ENCODE data around the gene DYRK4. TPM values are rescaled to one million over a fixed set of nuclear protein-coding genes. Genes with fewer than 3 reads are reported as not detected.

DYRK4 gene
- total RNA-seq, 1 donor: 8.8 TPM

DNA sequence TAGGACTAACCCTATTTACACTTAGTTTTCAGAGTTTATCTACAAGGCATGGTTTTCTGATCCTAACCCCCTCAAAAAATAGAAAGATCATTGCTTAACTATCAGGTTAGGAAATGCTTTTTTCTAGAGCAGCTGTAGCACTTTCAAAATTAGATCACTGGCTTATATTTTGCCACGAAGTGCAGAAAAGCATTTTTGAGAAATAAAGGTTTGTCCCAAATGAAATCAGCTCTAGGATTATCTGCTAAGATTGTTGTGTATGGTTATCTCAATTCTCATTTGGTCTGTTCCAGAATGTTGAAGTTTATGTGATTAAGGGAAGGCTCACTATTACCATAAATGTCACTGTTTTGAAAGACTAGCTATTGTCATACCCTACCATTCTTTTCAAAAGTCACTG is 9.8 kb upstream of the DYRK4 start:
- no peaks in the 10 kb centered on the region for H3K27me3 ChIP-seq (ENCODE audit: insufficient read depth, low read length)
- no peak overlapping the region for H3K4me3 ChIP-seq (ENCODE audit: low read length)
- H3K4me1 ChIP-seq (ENCODE audit: insufficient read depth, low read length): peaks cover 9% of the 10 kb centered on the region
- no peaks in the 10 kb centered on the region for H3K9me3 ChIP-seq (ENCODE audit: low read depth, low read length)

DNA sequence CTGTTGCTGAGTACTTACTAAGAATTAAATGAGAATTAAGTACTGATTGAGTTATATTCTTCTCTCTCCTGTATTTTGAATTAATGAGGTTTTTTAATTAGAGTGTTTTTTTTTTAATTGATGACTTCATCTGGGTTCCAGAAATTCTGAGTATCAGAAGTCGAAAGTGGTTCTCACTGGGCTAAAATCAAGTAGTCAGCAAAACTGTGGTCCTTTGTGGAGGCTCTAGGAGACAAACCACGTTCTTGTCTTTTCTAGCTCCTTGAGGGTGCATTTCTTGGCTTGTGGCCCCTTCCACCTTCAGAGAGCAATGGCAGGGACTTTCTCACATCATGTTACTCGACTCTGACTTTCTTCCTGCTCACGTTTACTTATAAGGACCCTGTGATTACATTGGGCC is 8.1 kb upstream of the DYRK4 start:
- H3K4me3 ChIP-seq (ENCODE audit: low read length): no peak overlapping the region
- peaks cover 9% of the 10 kb centered on the region for H3K4me1 ChIP-seq (ENCODE audit: insufficient read depth, low read length)
- no peaks in the 10 kb centered on the region for H3K9me3 ChIP-seq (ENCODE audit: low read depth, low read length)
- no peaks in the 10 kb centered on the region for H3K27me3 ChIP-seq (ENCODE audit: insufficient read depth, low read length)

DNA sequence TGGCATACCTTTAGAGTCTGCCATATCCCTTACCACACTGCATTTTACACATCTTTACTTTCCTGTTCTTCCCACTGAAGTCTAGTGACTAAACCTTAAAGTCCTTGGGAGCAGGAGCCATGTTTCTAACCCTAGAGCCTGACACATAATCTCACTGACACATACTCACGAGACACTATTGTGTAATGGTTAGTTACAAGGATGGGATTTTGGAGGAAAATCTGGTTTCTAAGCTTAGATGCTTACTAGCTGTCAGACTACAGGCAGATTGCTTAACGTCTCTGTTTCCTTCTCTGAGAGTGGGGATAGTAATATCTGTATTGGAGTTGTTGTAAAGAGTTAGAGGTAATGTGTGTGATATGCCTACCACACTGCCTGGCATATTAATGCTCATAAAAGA is 6.2 kb upstream of the DYRK4 start:
- Histone ChIP-seq H3K4me3 (ENCODE audit: low read length) (no peak overlapping the region), H3K9me3 (ENCODE audit: low read depth, low read length) (no peaks in the 10 kb centered on the region), H3K27me3 (ENCODE audit: insufficient read depth, low read length) (no peaks in the 10 kb centered on the region), H3K4me1 (ENCODE audit: insufficient read depth, low read length) (peaks cover 9% of the 10 kb centered on the region)

DNA sequence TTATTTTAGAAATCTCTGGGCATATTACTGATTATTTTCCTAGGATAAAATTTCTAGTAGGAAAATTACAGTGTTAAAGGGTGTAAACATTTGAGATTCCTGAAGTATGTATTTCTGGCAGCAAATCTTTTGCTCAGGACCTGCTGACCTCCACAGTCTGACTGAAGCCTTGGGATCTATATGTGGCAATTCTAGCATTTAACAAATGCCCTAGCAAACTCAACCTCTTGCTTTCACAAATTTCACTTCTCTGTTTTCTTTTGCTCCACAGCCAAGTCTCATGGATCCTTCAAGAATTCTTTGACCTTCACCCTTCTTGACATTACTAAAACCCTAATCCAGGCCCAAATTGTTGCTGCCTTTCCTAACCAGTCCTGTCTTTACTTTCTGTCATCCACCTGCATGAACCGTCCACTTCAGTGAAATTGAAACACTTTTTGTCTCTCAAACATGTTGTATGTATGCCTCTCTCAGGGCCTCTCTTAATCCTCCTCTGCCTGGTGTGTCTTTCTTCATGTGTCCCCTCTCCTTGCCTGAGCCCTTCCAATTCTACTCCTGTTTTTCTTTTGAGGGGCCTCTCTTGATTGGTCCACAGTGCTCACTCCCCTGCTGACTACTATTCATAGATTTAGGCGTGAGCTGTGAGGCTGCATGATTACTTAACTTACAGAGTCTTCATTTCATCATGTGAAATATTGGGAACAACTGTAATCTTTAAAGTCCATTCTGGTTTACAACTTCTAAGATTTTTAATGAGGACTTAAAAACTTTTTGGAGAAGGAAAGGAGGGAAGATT is 5.1 kb upstream of the DYRK4 start:
- H3K4me3 ChIP-seq (ENCODE audit: low read length): no peak overlapping the region
- H3K4me1 ChIP-seq (ENCODE audit: insufficient read depth, low read length): peaks cover 14% of the 10 kb centered on the region
- H3K9me3 ChIP-seq (ENCODE audit: low read depth, low read length): no peaks in the 10 kb centered on the region
- H3K27me3 ChIP-seq (ENCODE audit: insufficient read depth, low read length): no peaks in the 10 kb centered on the region

DNA sequence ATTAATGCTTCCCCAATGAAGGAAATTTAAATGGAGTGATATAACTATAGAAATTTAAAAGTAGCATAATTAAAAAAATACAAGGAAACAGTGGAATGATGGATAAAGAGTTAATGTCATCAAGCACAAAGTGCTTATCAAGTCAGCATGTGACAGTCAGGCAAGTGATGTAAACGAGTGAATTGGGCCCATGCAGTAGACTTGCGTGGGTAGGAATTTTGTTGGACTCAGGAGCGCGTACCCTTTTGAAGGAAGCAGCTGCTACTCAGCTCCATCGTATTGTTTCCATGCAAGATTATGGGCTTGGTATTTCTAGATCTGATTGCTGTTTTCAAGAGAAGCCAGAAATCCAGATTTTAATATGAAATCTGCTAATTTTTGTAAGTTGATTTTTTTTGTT is 4.4 kb upstream of the DYRK4 start:
- Histone ChIP-seq H3K9me3 (ENCODE audit: low read depth, low read length) (no peaks in the 10 kb centered on the region), H3K4me1 (ENCODE audit: insufficient read depth, low read length) (peaks cover 21% of the 10 kb centered on the region), H3K27me3 (ENCODE audit: insufficient read depth, low read length) (no peaks in the 10 kb centered on the region), H3K4me3 (ENCODE audit: low read length) (no peak overlapping the region)

DNA sequence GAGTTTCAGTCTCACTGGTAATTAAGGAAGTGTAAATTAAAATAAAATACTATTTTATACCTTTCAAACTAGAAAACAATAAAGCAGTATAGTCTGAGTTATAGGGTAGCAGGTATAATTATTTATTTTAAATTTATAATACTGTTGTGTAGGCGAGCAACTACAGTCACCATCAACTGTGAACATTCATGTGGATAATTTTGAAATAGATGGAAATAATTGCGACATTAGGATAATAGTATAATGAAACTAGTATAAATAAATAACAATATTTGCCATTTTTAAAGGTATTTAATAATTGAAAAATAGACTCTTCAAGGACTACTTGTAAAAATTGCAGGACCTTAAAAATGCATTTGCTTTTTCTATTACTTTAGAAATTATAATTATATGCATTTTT is 3.8 kb upstream of the DYRK4 start:
- Histone ChIP-seq H3K4me1 (ENCODE audit: insufficient read depth, low read length) (peaks cover 26% of the 10 kb centered on the region), H3K9me3 (ENCODE audit: low read depth, low read length) (no peaks in the 10 kb centered on the region), H3K4me3 (ENCODE audit: low read length) (no peak overlapping the region), H3K27me3 (ENCODE audit: insufficient read depth, low read length) (no peaks in the 10 kb centered on the region)

DNA sequence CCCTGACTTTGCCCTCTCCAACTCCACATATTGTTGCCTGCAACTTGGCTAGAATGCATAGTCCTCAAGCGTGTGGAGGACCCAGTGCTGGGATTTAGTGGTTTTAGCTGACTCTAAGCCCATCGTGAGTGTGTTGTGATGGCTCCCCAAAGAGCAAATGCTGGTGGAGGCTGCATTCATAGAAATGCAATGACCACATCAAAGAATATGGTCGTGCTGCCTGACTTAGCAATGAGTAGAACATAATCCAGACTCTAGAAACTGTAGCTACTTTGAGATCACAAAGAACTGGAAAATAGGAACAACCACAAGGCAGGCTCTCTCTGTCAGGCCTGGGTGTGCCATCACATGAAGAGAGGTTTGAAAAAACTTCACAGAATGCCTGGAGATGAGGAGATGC is 1.3 kb downstream of the DYRK4 start:
- Histone ChIP-seq H3K27me3 (ENCODE audit: insufficient read depth, low read length) (no peaks in the 10 kb centered on the region), H3K4me3 (ENCODE audit: low read length) (no peak overlapping the region), H3K4me1 (ENCODE audit: insufficient read depth, low read length) (peaks cover 59% of the 10 kb centered on the region), H3K9me3 (ENCODE audit: low read depth, low read length) (no peaks in the 10 kb centered on the region)

DNA sequence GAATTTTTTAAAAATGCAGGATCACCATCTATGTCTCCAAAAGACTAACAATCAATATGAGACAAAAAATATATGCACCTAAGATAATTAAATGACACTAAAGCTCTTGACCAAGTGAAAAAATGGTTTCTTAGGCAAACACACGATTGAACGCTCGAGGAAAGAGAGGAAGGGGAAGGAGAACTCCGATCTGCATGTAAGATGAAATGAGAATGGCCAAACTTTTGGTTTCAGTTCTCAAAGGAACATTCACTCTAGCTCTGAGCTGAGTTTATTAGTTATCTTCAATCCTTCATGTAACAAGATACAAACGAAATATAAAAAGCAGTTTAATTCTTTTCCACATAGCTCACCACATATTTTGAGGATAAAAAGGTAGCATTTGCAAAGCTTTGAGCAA is 2.8 kb downstream of the DYRK4 start:
- H3K4me3 ChIP-seq (ENCODE audit: low read length): no peak overlapping the region
- no peaks in the 10 kb centered on the region for H3K27me3 ChIP-seq (ENCODE audit: insufficient read depth, low read length)
- no peaks in the 10 kb centered on the region for H3K9me3 ChIP-seq (ENCODE audit: low read depth, low read length)
- H3K4me1 ChIP-seq (ENCODE audit: insufficient read depth, low read length): peaks cover 71% of the 10 kb centered on the region

DNA sequence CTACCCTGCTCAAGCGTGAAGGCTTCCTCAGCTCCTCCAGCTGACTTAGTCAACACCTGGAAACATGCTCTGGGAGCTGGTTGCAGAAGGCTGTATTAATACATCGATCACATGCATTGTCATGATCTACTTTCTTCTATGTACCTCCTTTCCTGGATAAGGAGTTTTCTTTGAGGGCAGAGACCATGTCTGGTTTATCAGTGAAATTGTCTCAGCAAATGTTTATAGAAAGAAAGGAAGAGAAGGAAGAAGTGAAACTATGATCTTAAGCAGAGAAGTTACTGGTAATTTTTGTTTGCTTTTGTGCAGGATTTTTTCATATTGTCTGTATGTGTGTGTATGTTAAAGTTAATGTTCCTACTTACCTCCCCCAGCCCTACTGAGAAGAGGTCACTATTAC is 4.5 kb downstream of the DYRK4 start:
- H3K4me1 ChIP-seq (ENCODE audit: insufficient read depth, low read length): peaks cover 71% of the 10 kb centered on the region
- no peaks in the 10 kb centered on the region for H3K27me3 ChIP-seq (ENCODE audit: insufficient read depth, low read length)
- no peaks in the 10 kb centered on the region for H3K9me3 ChIP-seq (ENCODE audit: low read depth, low read length)
- no peak overlapping the region for H3K4me3 ChIP-seq (ENCODE audit: low read length)

DNA sequence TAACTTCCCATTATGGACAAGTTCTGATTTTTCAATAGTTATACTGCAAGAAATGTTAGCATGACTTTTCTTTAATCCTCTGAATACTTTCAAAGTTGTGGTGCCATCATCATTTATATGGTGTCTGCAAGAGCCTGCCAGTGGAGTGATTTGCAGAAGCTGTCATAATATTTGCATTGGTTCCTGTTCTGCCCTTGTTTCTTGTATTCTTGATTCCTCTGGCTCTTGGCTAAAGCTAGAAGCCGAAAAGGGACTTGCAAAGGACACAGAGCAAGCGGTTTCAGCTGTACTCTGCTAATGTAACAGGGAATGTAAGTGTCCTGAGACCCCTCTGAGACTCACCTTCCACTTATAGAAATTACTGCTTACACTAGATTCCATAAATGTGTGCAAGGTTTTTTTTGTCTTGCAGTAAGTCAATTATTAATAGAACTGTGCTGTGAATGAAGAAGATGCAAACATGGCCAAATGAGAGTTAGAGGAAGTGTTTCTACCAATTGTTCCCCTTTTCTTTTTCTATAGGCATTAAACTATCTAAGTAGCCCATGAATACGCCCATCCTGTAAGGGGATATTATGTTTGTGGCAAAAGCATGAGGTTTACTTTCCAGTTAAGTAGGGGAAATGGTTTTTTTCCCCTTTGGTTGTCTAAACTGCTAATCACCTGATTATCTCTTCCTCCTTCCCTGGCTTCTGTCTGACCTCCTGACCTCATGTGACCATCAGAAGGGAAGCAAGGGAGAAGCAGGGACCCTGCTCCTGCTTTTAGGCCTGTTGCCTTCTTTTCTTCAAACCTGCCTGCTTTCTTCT is 5.3 kb downstream of the DYRK4 start:
- Histone ChIP-seq H3K4me3 (ENCODE audit: low read length) (no peak overlapping the region), H3K27me3 (ENCODE audit: insufficient read depth, low read length) (no peaks in the 10 kb centered on the region), H3K4me1 (ENCODE audit: insufficient read depth, low read length) (peaks cover 63% of the 10 kb centered on the region), H3K9me3 (ENCODE audit: low read depth, low read length) (no peaks in the 10 kb centered on the region)

DNA sequence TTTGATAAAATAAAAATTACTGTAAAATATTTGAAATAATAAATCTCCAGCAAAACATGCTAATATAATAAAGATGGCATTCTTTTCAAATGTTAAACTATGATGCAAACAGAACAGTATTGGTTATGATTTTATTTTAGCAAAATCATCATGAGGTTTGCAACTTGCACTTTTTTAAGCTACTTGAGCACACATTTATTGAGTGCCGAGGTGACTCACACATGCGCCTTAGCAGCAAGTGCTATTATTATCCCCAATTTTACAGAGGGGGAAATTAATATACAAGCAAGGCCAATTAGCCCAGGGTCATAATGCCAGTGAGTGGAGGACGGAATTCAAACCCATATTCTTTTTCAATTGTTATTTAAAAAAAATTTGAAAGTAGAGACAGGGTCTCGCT is 7.3 kb downstream of the DYRK4 start:
- Histone ChIP-seq H3K9me3 (ENCODE audit: low read depth, low read length) (no peaks in the 10 kb centered on the region), H3K4me1 (ENCODE audit: insufficient read depth, low read length) (peaks cover 48% of the 10 kb centered on the region)

DNA sequence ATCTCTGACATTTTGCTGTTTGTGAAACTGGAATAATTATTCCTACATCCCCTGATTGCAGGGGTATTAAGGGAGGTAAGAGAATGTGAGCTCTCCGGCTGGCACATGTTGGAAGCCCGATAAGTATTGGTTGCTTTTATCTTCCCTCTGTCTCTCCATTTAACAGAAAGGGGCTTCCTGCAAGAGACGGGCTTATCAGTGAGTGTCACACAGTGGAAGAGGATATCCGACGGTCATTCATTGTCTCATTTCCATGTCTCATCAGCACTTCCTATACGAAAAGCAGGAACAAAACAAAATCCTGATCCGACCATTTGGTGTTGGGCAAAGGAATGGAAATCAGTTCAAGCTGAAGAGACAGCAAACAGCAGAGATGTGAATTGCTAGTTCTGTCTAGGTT is 10.7 kb downstream of the DYRK4 start:
- Histone ChIP-seq H3K4me1 (ENCODE audit: insufficient read depth, low read length) (peaks cover 18% of the 10 kb centered on the region), H3K9me3 (ENCODE audit: low read depth, low read length) (no peaks in the 10 kb centered on the region), H3K4me3 (ENCODE audit: low read length) (no peak overlapping the region), H3K27me3 (ENCODE audit: insufficient read depth, low read length) (no peaks in the 10 kb centered on the region)

More for the DNA sequence above, 7.3 kb downstream of the DYRK4 start:
- Histone ChIP-seq H3K27me3 (ENCODE audit: insufficient read depth, low read length) (no peaks in the 10 kb centered on the region), H3K4me3 (ENCODE audit: low read length) (no peak overlapping the region)

DNA sequence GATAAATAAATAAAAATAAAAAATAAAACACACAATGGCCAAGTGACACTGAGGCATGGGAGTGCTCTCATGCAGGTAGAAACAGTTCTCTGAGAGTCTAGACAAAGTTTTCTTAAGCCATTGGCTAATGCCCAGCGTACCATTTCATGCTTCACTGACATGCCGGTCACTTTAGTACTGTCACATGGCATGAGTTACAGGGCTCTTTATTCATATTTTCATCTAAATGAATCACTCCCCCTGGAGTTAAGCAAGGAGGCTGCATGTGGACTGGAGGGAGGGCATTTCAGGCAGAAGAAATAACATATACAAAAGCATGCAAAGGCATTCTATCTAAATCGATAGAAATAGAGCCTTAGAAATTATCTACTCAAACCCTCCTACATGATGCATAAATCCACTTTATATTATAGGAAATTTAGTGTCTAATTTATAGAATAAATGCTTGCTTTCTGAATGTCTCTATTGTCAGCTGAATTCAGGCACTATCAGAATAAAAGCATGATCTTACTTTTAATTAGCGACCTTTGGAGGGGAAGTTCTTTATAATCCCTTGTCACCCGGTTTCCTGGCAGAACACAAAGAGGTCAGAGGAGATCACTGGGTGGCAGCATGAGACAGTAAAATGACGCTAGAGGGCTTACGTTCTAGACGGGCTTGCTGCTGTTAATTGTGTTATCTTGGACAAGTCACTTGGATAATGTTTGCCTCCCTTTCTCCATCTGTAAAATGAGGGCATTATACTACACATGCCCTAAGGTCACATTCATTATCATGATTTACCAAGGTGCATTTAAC is 17.5 kb downstream of the DYRK4 start:
- Histone ChIP-seq H3K27me3 (ENCODE audit: insufficient read depth, low read length) (no peaks in the 10 kb centered on the region), H3K9me3 (ENCODE audit: low read depth, low read length) (no peaks in the 10 kb centered on the region), H3K4me1 (ENCODE audit: insufficient read depth, low read length) (no peaks in the 10 kb centered on the region), H3K4me3 (ENCODE audit: low read length) (no peak overlapping the region)

DNA sequence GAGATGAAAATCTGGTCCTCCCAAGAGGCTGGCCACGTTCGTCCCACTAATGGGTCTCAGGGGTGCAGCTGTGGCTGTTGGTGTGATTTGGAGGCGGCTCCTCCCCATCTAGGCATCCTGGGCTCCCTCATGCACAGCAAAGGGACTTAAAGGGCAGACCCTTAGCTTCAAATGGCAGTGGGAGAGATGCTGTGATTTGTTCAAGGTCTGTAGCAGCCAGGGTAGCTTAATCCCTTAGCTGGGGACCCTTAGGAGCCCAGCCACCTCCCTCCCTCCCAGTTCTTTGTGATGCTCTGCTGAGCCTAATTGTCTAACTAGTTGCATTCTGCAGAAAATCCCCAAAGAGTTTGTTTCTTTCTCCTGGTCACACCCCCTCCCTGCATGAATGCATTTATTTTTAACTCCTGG is 18.3 kb downstream of the DYRK4 start:
- Histone ChIP-seq H3K4me1 (ENCODE audit: insufficient read depth, low read length) (no peaks in the 10 kb centered on the region), H3K9me3 (ENCODE audit: low read depth, low read length) (no peaks in the 10 kb centered on the region), H3K4me3 (ENCODE audit: low read length) (no peak overlapping the region), H3K27me3 (ENCODE audit: insufficient read depth, low read length) (no peaks in the 10 kb centered on the region)

DNA sequence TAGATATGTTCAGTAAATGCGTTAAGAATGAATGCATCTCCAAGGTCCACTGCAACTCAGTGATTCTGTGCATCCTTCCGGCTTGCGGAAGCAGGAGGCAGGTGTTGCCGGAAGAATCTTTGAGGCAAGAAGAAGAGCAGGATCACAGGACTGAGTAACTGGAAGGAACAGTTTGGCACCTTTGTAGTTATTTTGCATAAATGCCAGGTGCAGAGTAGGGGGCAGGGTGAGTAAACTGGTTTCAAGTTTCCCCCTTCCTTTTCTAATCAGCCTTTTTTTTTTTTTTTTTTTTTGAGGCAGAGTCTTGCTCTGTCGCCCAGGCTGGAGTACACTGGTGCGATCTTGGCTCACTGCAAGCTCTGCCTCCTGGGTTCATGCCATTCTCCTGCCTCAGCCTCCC is 22.3 kb downstream of the DYRK4 start:
- Histone ChIP-seq H3K9me3 (ENCODE audit: low read depth, low read length) (no peaks in the 10 kb centered on the region), H3K4me3 (ENCODE audit: low read length) (no peak overlapping the region), H3K27me3 (ENCODE audit: insufficient read depth, low read length) (no peaks in the 10 kb centered on the region)

More for the DNA sequence above, 22.3 kb downstream of the DYRK4 start:
- no peaks in the 10 kb centered on the region for H3K4me1 ChIP-seq (ENCODE audit: insufficient read depth, low read length)
